GM12874 (cell line): ENCODE results near the gene AMDHD1.

Experiments used
- TF ChIP-seq, protein P1 (sequence below): IDR thresholded peaks from 2 replicates; pipeline ENCODE4 v1.5.1; 2011; ENCODE audit warnings: low read depth, mild to moderate bottlenecking, control low read depth, low read length, moderate library complexity; ENCODE audit not compliant: insufficient read depth

Gene AMDHD1

GRCh38 chr12:96014943-96015599 lies 71.9 kb downstream of the AMDHD1 start:
- TF ChIP-seq, protein P1, sequence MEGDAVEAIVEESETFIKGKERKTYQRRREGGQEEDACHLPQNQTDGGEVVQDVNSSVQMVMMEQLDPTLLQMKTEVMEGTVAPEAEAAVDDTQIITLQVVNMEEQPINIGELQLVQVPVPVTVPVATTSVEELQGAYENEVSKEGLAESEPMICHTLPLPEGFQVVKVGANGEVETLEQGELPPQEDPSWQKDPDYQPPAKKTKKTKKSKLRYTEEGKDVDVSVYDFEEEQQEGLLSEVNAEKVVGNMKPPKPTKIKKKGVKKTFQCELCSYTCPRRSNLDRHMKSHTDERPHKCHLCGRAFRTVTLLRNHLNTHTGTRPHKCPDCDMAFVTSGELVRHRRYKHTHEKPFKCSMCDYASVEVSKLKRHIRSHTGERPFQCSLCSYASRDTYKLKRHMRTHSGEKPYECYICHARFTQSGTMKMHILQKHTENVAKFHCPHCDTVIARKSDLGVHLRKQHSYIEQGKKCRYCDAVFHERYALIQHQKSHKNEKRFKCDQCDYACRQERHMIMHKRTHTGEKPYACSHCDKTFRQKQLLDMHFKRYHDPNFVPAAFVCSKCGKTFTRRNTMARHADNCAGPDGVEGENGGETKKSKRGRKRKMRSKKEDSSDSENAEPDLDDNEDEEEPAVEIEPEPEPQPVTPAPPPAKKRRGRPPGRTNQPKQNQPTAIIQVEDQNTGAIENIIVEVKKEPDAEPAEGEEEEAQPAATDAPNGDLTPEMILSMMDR = no peak

DNA sequence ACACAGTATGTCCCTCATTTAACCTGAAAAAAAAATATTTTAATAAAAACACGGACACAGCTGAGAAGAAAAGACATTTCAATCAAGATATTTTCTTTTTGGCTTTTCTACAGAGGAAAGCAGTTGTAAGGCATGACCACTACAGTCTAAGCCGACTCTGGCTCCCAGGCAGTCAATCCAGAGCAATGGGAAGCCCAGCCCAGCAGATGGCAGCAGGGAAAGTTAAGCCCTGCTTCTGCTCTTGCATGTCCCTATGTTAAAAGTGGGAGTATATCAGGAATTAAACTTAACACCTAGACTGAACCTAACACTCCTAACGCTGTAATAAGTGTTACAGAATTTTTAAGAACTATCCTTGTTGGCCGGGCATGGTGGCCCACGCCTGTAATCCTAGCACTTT lies 72.5 kb downstream of the AMDHD1 start:
- TF ChIP-seq, protein P1 = no peak
